Muscle of leg (tissue), 11 donors: ENCODE results near the gene DLG1. TPM values are rescaled to one million over a fixed set of nuclear protein-coding genes. Genes with fewer than 3 reads are reported as not detected.
"Not testable (repeated sequence)": the region's sequence is repeated elsewhere in the genome, so short reads cannot be mapped to it uniquely, and the experiment has no call there.

Experiments
- DNase-seq: peaks from one replicate; pipeline ENCODE4 v3.0.0; 2013
- H3K27ac ChIP-seq: one replicate; pipeline ENCODE4 v1.5.1; 2013; ENCODE audit warnings: mild to moderate bottlenecking, low read length, control low read depth
- H3K27me3 ChIP-seq: one replicate; pipeline ENCODE4 v1.6.1; 2013; ENCODE audit warnings: low read length; ENCODE audit not compliant: control insufficient read depth, insufficient read depth
- H3K36me3 ChIP-seq: one replicate; pipeline ENCODE4 v1.6.1; 2013; ENCODE audit warnings: low read length; ENCODE audit not compliant: control insufficient read depth, insufficient read depth
- H3K4me1 ChIP-seq: one replicate; pipeline ENCODE4 v1.6.1; 2013; ENCODE audit warnings: low read length; ENCODE audit not compliant: control insufficient read depth, insufficient read depth
- H3K4me3 ChIP-seq: one replicate; pipeline ENCODE4 v1.5.1; 2013; ENCODE audit warnings: low read length, control low read depth
- H3K9me3 ChIP-seq: replicated peaks from 2 replicates; pipeline ENCODE4 v1.6.1; 2013; ENCODE audit warnings: low read depth, low read length; ENCODE audit not compliant: control insufficient read depth
- WGBS: methylation state at CpG from one replicate; pipeline ENCODE4 v1.1.5; 2013; ENCODE audit warnings: missing lambda C conversion rate; ENCODE audit not compliant: insufficient coverage; 5-methylcytosine and 5-hydroxymethylcytosine counted together
- polyA plus RNA-seq, 8 donors: library from polyadenylated mRNA; unstranded; fragments of 120-200 nt; gene quantifications; one replicate each; pipeline versions ENCODE4 v1.2.1 to v1.2.3, GENCODE V29; 2013; ENCODE audit warnings: inconsistent platforms in 1 of 8, low replicate concordance in 1 of 8; ENCODE audit not compliant: insufficient read length in 8 of 8, insufficient read depth in 1 of 8
- total RNA-seq: library from RNA; stranded (reverse); fragments of 120-200 nt; gene quantifications from one replicate; pipeline ENCODE4 v1.2.4, GENCODE V29; 2013

DLG1 gene
- total and polyA plus RNA-seq, 9 donors: 27.7 to 47.3 (median 39.0) TPM

- H3K4me1 ChIP-seq: no peaks in the 10 kb centered on the region
- DNase-seq: no peak
These were observed 93.7 kb downstream of the DLG1 start for GRCh38 chr3:197204736-197205135.

GRCh38 chr3:197203714-197204146 lies 94.7 kb downstream of the DLG1 start:
- Histone ChIP-seq H3K36me3 (no peaks in the 10 kb centered on the region), H3K4me3 (no peak overlapping the region), H3K27ac (no peak overlapping the region), H3K27me3 (no peaks in the 10 kb centered on the region), H3K4me1 (no peaks in the 10 kb centered on the region), H3K9me3 (no peaks in the 10 kb centered on the region)
- no CpG with 5 or more reads among the region's 2 CpGs for WGBS
- no peak for DNase-seq

More at GRCh38 chr3:197204736-197205135, 93.7 kb downstream of the DLG1 start:
- H3K27ac ChIP-seq: no peak overlapping the region
- H3K36me3 ChIP-seq: no peaks in the 10 kb centered on the region
- no peak overlapping the region for H3K4me3 ChIP-seq
- WGBS: no CpG with 5 or more reads among the region's 3 CpGs
- H3K27me3 ChIP-seq: no peaks in the 10 kb centered on the region
- no peaks in the 10 kb centered on the region for H3K9me3 ChIP-seq

- Histone ChIP-seq H3K4me3 (no peak overlapping the region), H3K27me3 (no peaks in the 10 kb centered on the region), H3K36me3 (no peaks in the 10 kb centered on the region), H3K27ac (no peak overlapping the region), H3K9me3 (no peaks in the 10 kb centered on the region), H3K4me1 (no peaks in the 10 kb centered on the region)
- WGBS: 75% methylated on average over 2 of the region's 2 CpGs
- no peak for DNase-seq
These were observed 95.7 kb downstream of the DLG1 start for GRCh38 chr3:197202694-197203093.

GRCh38 chr3:197201791-197202452 lies 96.5 kb downstream of the DLG1 start:
- WGBS: no CpG with 5 or more reads among the region's 5 CpGs
- H3K27ac ChIP-seq: no peak overlapping the region
- DNase-seq: no peak

GRCh38 chr3:197200856-197201255 lies 97.6 kb downstream of the DLG1 start:
- not testable (repeated sequence) for H3K9me3 ChIP-seq, H3K4me1 ChIP-seq, H3K4me3 ChIP-seq, H3K27ac ChIP-seq, H3K36me3 ChIP-seq, DNase-seq, H3K27me3 ChIP-seq
- WGBS: no CpG with 5 or more reads among the region's 12 CpGs

More at GRCh38 chr3:197201791-197202452, 96.5 kb downstream of the DLG1 start:
- Histone ChIP-seq H3K9me3 (no peaks in the 10 kb centered on the region), H3K36me3 (no peaks in the 10 kb centered on the region), H3K4me3 (no peak overlapping the region), H3K27me3 (no peaks in the 10 kb centered on the region), H3K4me1 (no peaks in the 10 kb centered on the region)

- H3K9me3 ChIP-seq: no peaks in the 10 kb centered on the region
- WGBS: no CpG with 5 or more reads among the region's 2 CpGs
These were observed 101.1 kb downstream of the DLG1 start for GRCh38 chr3:197197334-197197733.

GRCh38 chr3:197196192-197196591 lies 102.2 kb downstream of the DLG1 start:
- Histone ChIP-seq H3K9me3 (no peaks in the 10 kb centered on the region), H3K27ac (no peak overlapping the region), H3K27me3 (no peaks in the 10 kb centered on the region), H3K36me3 (no peaks in the 10 kb centered on the region), H3K4me3 (no peak overlapping the region), H3K4me1 (no peaks in the 10 kb centered on the region)
- no peak for DNase-seq
- no CpG with 5 or more reads among the region's 3 CpGs for WGBS

More at GRCh38 chr3:197197334-197197733, 101.1 kb downstream of the DLG1 start:
- H3K4me3 ChIP-seq: no peak overlapping the region
- no peaks in the 10 kb centered on the region for H3K27me3 ChIP-seq
- no peak overlapping the region for H3K27ac ChIP-seq
- no peaks in the 10 kb centered on the region for H3K36me3 ChIP-seq
- no peak for DNase-seq
- H3K4me1 ChIP-seq: no peaks in the 10 kb centered on the region

- DNase-seq: no peak
- Histone ChIP-seq H3K4me1 (no peaks in the 10 kb centered on the region), H3K9me3 (no peaks in the 10 kb centered on the region), H3K4me3 (no peak overlapping the region), H3K36me3 (no peaks in the 10 kb centered on the region), H3K27me3 (no peaks in the 10 kb centered on the region), H3K27ac (no peak overlapping the region)
- WGBS: no CpG with 5 or more reads among the region's 1 CpG
These were observed 103.1 kb downstream of the DLG1 start for GRCh38 chr3:197195326-197195725.

GRCh38 chr3:197193759-197194158 lies 104.7 kb downstream of the DLG1 start:
- WGBS: 83% methylated on average over 1 of the region's 3 CpGs
- not testable (repeated sequence) for H3K27me3 ChIP-seq, H3K9me3 ChIP-seq, H3K4me3 ChIP-seq, H3K36me3 ChIP-seq, DNase-seq, H3K27ac ChIP-seq, H3K4me1 ChIP-seq

- H3K9me3 ChIP-seq: no peaks in the 10 kb centered on the region
- H3K27ac ChIP-seq: no peak overlapping the region
- DNase-seq: no peak
- no peaks in the 10 kb centered on the region for H3K4me1 ChIP-seq
- no peak overlapping the region for H3K4me3 ChIP-seq
- H3K36me3 ChIP-seq: no peaks in the 10 kb centered on the region
- WGBS: no CpG with 5 or more reads among the region's 2 CpGs
- no peaks in the 10 kb centered on the region for H3K27me3 ChIP-seq
These were observed 106.5 kb downstream of the DLG1 start for GRCh38 chr3:197191897-197192296.

- Histone ChIP-seq H3K4me3 (no peak overlapping the region), H3K27me3 (no peaks in the 10 kb centered on the region), H3K9me3 (no peaks in the 10 kb centered on the region), H3K27ac (no peak overlapping the region), H3K4me1 (no peaks in the 10 kb centered on the region), H3K36me3 (no peaks in the 10 kb centered on the region)
- WGBS: 80% methylated on average over 1 of the region's 3 CpGs
- no peak for DNase-seq
These were observed 108.8 kb downstream of the DLG1 start for GRCh38 chr3:197189623-197190022.
